Stimulated activated CD4-positive, alpha-beta T cell treated with anti-CD3 and anti-CD28 coated beads, Interleukin-4, amount 100 ng/mL, for 4 hours (primary cell): ENCODE measurements around the gene SYNPR.
"Not testable (repeated sequence)": the region's sequence is repeated elsewhere in the genome, so short reads cannot be mapped to it uniquely, and the experiment has no call there.

Experiments
- DNase-seq, 2 experiments: peaks; one replicate each; pipeline ENCODE4 v3.0.0-alpha.2; 2020

The SYNPR gene

DNA sequence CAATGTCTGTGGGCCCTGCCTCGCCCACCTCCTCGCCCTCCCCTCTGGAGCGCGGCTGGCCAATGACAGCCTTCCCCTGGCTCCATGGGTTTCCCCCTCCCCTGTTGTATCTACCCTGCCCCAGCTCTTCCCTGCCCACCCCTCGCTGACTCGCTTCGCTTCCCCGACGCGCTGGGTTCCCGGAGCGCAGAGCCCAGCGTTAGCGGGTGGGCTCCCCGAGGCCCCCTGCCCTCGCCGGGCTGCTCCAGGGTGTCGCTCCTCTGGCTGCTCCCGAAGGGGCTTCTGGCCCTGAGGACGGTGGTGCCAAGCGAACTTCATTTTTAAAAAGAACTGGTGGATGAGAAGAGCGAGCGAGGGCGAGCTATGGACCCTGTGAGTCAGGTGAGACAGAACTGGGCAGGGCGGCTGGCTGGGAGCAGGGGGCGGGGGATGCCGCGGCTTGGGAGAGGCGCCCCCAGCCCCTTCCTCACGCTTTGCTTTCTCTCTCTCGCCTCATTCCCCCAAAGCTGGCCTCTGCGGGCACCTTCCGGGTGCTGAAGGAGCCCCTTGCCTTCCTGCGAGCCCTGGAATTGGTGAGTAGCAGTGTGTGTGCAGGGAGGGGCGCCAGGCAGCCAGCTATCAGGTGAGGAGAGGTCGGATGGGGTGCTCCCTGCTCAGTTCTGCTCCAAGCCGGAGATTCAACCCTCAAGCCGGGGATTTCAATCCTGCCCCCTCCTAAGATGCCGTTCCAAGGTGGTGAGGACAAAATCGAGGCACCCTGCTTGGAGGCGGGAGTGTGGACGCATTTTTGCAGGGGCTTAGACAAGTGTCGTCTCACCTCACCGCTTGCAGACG is at the start of gene SYNPR:
SYNPR (plus strand) TSS at position 138 of the 834 bp plus-strand sequence.
- DNase-seq, result no peak

DNA sequence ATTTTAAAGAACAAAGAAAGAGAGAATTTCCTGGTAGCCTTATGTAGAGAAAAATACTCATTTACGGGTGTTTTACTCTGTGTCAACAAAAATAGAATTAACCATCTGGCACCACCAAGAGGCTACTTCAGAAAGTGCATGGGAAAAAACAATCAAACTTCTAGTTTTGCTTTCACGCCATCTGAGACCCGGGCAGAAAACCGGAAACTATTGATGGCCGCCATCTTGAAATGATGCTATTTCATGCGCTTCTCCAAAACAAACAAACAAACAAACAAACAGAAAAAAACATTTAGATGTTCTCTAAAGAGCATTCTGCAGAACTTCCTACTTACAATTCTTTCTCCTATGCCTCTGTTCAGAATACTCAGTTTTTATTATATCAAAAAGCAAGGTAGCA is 49.4 kb upstream of the SYNPR start:
- DNase-seq, result no peak

DNA sequence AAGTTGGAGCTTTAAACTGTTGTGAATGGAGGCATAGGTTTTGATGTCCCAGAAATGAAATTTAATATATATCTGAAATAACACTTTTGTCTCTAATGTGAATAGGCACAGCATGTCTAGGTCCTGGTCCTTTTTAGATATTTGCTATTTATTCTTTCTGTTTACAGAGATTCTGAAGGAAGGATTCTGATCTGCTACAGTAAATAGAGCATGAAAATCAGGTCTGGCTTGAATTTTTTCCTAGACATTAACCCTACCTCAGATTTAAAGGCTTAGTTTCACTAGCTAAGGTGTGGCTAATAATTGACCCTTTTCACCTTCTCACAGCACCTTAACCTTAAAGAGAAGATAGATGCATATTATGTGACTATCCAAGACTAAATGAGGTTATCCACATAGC is 48.0 kb upstream of the SYNPR start:
- DNase-seq, result no peak

DNA sequence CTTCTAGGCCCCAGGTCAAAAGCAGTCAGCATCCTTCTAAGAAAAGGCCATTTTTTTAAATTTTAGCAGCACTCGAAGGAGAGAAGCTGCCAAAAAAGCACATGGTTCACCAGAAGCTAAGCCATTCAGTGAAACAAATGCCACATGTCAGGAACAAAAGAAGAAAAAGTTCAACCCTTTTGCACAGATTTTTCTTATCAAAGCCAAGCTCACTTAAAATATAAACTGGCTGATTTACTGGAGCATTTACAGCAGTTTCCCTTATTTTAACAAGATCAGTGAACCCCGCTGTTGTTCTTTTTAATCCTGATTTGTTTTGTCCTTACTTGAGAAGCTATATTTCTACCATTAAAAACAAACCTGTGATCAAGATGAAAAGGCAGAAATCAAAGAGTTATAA is 46.5 kb upstream of the SYNPR start:
- no peak for DNase-seq

DNA sequence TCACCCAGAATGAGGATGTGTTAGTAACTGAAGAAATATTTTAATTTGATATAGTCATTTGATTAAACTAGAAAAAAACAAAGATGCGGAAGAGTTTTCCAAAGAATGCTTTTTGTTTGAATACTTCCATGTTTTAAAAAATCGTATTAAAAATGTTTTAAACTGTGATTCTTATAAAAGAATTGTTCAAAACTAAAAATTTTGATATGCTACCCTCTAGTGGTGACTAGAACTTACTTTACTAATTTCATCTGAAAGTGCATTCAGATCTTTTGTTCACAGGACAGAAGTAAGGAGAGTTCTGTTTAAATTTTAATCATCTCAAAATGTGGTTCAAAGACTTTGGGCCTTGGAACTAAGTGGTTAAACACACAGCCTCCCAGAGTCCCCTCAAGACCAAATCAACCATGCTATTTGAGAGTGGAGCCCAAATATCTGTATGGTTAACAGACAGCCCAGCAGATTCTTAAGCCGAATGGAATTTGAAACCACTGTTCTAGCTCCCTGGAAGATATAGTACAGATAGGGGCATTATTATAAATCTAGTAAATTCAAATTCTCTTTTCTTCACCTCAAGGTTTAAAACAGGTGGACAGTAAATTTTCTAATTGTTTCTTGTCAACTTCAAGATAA is 45.2 kb upstream of the SYNPR start:
- no peak for DNase-seq

DNA sequence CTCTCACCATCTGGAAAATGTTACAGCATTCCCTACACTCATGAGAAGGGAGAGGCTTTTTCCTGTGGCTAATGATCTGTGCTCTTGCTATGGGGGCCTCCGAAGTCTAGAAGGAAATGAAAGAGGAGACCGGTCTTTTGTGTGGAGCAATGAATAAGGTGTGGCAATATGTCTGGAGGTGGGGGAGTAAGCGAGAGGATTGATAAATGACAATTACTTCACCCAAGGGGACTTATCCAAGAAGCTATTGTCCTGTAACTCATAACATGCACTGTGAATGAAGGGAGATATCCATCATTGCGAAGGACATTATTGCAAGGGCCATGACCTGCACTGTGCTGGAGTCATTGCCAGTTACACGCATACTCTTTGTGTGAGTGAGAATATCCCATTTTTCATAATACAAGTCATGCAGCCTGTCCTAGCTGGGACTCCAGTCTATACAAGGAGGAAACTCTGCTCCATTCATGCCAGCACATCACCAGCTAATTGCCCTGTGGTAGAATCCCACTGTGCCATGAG is 37.7 kb upstream of the SYNPR start:
- DNase-seq, result no peak

DNA sequence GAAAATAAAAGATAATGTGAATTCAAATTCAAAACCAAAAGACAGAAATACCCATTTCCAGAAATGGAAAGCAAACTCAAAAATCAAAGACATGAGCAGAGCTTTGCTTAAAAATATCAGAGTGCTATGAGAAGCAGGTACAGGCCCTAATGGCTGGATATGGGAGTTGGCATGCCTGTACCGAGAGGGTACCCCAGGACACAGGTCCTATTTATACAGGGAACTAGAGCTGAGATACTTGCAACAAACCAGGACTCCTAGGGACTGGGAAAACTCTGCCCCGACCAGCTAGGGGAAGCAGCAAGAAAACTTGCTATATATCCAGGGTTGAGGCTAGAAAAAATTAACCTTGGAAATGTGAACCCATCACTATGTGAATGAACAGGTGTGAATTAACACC is 36.0 kb upstream of the SYNPR start:
- DNase-seq, result no peak

DNA sequence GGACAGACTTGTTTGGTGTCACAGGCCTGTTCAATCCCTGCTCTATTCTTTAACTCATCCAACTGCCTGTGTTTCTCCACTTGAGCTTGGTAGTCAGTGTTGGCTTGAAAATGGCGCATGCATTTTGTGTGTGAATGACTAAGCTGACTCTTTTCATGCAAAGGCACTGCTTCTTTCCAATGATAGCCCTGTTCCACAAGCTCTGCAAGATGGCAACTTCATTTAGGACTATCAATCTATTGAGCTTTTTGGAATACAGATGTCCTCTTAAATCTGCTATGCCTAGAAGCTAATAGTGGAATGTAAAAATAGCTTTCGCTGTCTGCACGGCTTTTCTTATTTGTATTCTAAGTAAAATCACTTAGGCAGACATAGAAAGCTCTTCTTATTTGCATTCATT is 33.6 kb upstream of the SYNPR start:
- no peak for DNase-seq

DNA sequence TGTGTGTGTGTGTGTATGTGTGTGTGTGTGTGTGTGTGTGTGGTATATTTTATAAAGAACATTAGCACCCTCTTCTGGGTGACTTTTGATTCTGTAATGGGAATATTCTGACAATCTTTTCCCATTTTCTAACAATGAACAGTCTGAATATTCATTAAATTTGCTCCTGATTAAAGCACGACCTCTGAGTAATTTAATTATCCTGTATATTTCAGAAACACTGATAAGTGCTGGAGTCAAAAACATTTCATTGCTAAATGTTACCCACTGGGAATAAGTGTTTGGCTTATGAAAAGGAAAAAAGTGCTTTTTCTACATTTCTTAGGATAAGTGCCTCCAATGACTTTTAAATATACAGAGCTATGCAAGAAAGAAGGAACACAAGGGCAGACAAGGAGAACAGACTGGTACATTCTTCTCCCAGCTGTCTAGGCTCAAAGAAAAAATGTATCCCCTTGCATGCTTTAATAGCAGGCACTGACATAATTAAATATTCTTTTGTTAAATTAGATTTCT is 32.3 kb upstream of the SYNPR start:
- DNase-seq, result no peak

DNA sequence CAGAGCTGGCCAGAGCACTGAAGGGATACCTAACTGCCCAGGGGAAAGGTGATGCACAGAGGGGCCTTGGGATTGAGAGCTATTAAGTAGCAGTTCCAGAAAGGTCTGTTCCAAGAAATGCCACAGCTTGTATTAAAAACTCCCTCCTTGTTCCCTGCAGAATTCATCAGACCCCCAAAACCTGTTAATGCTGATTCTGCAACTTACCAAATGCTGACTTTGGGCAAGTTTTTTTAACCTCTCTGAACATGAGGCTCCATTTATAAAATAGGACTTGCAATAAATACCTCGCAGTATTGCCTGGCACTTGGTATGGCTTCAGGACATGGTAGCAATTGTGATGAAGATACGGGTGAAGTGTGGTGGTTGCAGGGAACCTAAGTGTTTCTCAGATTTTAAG is 30.1 kb upstream of the SYNPR start:
- DNase-seq, result no peak

DNA sequence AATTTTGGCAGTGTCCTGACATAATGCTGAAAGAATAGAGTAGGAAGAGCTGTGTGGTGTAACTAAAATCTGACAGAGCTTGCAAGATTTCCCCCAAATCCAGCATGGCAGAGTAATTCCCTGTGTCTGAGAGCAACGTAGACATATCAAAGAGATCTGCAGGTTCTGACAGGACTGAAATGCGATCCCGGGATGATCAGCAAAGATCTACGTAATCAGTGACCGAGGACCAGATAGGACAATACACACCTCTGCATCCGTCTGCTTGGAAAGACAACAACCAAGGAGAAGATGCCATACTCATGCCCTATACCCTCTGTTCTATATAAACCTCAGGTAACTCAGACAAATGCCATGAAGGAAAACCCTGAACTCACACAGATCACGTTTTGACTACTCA is 26.6 kb upstream of the SYNPR start:
- DNase-seq, result no peak

DNA sequence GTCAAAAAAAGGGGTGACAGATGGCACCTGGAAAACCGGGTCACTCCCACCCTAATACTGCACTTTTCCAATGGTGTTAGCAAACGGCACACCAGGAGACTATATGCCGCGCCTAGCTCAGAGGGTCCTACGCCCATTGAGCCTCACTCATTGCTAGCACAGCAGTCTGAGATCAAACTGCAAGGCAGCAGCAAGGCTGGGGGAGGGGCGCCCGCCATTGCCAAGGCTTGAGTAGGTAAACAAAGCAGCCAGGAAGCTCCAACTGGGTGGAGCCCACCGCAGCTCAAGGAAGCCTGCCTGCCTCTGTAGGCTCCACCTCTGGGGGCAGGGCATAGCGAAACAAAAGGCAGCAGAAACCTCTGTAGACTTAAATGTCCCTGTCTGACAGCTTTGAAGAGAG is 22.3 kb upstream of the SYNPR start:
- not testable (repeated sequence) for DNase-seq

DNA sequence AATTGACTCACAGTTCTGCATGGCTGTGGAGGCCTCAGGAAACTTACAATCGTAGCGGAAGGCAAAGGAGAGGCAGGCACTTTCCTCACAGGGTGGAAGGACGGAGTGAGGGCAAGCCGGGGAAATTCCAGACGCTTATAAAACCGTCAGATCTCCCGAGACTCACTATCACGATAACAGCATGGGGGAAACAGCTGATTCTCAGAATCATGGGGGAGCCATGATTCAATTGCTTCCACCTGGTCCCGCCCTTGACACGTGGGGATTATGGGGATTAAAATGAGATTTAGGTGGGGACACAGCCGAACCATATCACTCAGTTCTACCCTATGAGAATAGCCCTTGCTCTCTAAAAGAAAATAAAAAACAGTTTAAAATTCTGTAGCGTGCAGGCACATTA is 13.4 kb upstream of the SYNPR start:
- DNase-seq, result no peak

DNA sequence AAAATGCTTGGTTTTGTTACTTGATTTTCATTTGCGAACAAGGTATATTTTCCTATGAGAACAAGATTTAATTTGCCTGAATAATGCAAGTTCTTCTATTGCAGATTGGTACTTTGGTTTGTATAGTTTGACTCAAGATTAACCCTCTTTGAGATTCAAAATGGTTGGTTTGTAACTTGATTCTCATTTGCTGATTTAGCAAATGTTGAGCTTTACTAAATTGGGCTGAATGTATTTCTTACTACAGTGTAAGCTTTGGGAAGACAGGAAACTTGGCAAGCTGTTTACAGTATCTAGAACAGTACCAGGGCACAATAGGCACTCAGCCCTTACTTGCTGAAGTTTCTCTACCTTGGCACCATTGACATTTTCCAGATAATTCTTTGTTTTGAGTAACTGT is 3.7 kb upstream of the SYNPR start:
- DNase-seq, result no peak

DNA sequence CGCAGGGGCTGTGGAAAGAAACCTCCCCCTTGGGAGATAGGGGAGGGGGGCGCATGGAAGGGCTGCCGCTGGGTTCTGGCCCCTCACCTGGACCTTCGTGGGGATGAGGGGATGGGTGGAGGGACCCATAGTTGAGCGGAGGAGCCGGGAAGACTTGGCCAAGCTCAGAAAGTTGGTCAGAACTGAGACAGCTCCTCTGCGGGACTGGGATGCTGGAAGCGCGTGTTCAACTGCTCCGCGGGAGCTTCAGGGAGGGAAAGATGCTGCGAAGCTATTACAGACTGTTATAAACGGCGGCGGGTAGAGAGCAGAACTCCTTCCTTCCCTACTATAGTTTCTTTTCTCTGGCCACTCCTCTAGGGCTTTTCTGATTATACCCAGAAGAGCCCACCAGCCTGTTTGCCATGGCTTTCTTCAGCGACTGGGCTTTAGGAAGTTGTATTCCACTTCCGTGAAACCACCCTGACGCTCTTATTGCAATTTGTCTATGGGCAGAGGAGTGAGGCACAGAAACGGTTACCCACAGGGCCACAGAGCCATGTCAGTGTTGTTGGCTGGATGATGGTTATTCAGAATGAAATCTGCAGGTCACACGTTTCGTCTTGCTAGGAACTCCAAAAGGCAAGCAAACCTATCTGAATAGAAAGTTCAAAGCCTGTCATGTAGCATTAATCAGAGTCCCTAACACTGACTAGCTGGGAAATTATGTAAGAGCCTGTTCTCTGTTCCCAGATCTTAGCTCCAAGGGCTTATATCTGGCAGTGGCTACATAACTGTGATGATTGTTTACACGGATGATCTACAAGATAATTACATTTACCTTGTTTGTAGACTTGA is 1.1 kb downstream of the SYNPR start:
- no peak for DNase-seq

DNA sequence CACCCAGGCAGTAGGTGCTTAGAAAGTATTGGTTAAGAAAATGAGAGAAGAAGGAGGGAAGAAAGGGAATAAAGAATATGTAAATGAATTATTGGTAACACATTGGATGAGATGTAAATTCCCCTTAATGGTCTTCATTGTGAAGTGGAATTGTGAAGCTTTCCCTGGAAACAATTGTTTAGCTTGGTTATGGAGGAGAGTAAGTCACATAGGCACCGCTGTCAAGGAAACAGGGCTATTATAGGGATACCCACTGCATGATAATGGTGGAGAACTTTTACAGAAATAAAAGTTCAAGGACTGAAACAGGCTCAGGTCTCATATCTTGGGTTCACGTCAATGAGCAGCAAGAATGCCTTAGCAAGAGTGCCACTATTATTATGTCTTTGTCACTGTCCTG is 9.5 kb downstream of the SYNPR start:
- DNase-seq, result no peak

DNA sequence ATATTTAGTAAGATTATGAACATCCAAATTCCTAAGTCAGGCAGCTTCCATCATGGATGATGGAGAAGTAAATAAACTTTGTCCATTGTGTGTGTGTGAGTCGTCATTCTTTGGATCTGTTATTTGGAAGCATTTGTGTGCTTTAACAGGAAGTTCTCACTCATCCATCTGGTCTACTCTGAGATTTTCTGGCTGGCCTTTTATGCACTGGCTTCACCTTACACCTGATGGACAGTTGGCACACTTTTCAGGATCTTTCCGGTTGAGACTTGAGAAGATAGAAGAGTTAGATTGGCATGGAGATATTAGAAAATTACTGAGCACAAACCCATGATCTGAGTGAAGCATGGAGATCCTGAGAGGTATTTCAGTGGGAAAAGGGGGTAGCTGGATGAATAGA is 12.6 kb downstream of the SYNPR start:
- no peak for DNase-seq

DNA sequence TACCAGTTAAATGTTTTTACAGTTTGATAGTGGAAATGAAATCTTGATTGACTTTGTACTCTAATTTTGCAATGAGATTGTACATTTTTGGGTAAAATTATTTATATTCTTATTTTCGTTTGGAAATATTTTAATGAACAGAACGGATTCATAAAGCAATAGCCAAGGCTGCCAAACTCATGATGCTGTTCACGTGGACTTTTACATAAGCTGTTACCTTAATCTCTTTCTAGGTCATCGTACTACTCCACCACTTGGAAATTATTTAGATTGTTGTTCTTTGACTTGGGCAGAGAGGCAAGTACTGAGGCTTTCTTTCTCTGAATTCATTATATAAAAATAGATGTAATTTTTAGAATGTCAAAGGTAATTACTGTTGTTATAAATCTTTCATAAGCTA is 16.2 kb downstream of the SYNPR start:
- DNase-seq, result no peak

DNA sequence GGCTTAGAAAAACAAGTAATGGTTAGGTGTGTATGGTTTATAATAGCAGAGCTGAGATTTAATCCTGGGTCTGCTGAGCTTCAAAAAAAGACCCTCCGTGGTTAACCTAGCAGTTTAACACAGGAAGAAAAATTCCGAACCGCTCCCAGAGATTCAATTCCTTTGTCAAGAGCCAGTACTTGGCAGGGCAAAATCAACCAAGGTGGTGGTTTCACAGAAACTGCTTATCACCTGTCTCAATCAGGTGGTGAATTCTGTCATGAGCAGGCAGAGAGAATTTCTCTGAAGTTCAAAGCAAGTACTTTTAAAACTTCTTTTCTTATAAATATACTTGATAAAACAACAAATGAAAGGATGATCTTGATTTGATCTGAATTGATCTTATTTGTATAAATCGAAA is 17.2 kb downstream of the SYNPR start:
- DNase-seq, result no peak

DNA sequence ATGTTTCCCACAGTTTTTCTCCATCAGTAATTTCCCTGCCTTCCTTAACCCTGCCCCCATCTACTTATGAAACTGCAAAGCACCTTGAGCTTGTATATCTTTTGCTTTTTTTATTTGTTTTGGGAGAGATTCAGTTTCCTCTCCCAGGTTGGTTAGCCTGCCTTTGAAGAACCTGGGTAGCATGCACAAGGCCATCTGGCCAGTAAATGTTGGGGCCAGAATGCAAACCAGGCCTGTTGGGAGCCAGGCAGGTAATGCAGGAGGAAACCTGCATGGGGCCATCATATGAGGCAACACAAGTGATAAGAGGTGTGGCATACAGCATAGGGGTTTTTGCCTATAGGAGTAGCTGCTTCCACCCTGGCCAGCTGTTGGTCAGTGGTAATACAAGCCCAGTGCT is 17.7 kb downstream of the SYNPR start:
- no peak for DNase-seq

DNA sequence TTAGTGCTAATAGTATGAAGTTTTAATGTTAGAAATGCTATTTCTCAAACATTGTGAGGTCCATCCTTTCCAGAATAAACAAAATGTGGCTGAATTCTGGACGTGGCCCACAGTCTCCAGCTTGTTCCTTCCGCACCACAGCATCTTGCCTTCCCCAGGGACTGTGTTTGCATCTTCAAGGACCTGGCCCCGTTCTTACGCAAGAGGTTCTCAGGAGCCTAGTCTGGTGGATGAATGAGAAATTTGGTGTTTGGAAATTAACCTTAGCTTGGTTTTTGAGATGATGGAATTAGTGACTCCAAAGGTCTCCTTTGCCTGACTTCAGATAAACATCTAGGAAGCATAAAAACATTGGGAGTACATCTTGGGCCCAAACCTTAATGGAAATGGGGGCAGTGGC is 18.1 kb downstream of the SYNPR start:
- DNase-seq, result no peak

DNA sequence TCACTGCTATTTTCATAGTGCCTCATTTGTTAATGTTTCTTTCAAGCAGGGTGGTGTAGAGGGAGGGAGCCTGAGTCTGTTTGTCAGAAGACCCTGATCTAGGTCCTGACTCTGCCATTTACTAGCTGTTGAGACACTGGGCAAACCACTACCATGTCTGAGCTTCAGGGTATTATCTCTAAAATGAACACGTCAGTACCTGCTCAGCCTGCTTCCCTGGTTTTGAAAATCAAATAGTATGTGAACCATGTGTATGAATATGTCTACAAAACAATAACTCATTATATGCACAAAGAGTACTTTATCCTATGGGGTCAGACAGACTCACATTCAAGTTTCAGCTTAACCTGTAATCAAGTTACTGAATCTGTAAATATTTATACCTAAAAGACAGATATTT is 25.1 kb downstream of the SYNPR start:
- no peak for DNase-seq

DNA sequence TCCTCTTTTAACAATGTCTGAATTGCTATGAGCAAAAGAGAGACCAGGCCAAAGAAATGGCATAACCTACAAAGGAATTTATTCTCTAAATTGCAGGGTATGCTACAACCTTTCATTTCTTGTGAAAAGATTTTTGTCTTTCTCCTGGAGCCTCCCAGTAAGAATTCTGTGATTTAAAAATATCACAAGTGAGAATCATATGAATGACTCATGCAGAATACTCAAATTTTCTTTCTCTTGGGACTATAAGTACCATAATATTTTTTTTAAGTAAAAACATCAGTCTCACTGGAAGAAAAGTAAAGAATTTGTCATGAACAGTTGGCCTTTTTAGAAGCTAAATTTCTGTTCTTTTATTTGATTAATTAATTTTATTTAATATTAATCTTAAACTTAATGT is 26.3 kb downstream of the SYNPR start:
- no peak for DNase-seq
